GM12874 (cell line): Measurements from ENCODE around the gene OLFM3.

Source experiments
- CTCF ChIP-seq: IDR thresholded peaks from 2 replicates; pipeline ENCODE4 v1.5.1; 2011; ENCODE audit warnings: low read depth, mild to moderate bottlenecking, control low read depth, low read length, moderate library complexity; ENCODE audit not compliant: insufficient read depth

The OLFM3 gene

GRCh38 chr1:101971304-101971703 lies 25.4 kb downstream of the OLFM3 start:
- TF ChIP-seq CTCF: no peak

- no peak for TF ChIP-seq CTCF
Measured at GRCh38 chr1:101967871-101968270, 28.9 kb downstream of the OLFM3 start.

- no peak for TF ChIP-seq CTCF
Measured at GRCh38 chr1:101965341-101965740, 31.4 kb downstream of the OLFM3 start.

- no peak for TF ChIP-seq CTCF
Measured at GRCh38 chr1:101964708-101965107, 32.0 kb downstream of the OLFM3 start.

GRCh38 chr1:101960142-101960541 lies 36.6 kb downstream of the OLFM3 start:
- no peak for TF ChIP-seq CTCF

- no peak for TF ChIP-seq CTCF
Measured at GRCh38 chr1:101959456-101959855, 37.3 kb downstream of the OLFM3 start.

- no peak for TF ChIP-seq CTCF
Measured at GRCh38 chr1:101957771-101958170, 39.0 kb downstream of the OLFM3 start.

- TF ChIP-seq CTCF: no peak
Measured at GRCh38 chr1:101953623-101954022, 43.1 kb downstream of the OLFM3 start.
